Measurements from ENCODE around the gene HOXD9.

HOXD9 gene

GRCh38 chr2:176152350-176153181 is 30.0 kb downstream of the HOXD9 start:
- DNase-seq (ENCODE audit: low spot score), result no peak

DNA sequence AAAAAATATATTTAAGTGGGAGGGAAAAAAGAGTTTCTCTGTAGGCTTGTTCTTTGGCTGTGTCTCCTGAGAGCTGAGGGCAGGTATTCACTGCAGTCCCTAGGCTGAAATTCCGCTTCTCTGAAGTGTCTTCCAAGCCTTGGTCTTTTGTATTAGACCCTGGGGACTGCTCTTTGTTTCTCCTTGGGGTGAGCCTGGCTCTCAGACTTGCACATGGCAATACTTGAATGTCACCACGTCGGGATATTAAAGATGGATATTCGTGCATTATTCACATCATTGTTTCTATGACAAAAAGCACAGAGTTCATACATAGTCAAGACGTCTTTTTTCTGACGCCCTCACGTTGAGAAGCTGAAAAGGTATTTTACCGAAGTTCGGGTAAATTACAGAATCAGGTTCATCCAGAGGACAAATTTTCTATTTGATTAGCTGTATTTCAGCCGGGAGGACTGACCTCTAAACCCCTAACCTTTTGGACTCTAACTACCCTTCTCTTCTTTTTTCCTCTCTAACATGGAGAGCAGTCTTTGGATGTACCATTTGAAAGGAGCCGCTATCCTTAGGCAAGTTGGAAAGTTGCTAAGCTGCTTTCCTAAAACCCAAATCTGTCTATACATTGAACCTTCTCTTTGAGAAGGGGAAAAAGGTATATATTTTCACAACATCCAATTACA is 32.2 kb downstream of the HOXD9 start:
- no peak for DNase-seq (ENCODE audit: low spot score)

- DNase-seq (ENCODE audit: low spot score), result no peak
Measured at GRCh38 chr2:176155356-176156044, 33.0 kb downstream of the HOXD9 start.

DNA sequence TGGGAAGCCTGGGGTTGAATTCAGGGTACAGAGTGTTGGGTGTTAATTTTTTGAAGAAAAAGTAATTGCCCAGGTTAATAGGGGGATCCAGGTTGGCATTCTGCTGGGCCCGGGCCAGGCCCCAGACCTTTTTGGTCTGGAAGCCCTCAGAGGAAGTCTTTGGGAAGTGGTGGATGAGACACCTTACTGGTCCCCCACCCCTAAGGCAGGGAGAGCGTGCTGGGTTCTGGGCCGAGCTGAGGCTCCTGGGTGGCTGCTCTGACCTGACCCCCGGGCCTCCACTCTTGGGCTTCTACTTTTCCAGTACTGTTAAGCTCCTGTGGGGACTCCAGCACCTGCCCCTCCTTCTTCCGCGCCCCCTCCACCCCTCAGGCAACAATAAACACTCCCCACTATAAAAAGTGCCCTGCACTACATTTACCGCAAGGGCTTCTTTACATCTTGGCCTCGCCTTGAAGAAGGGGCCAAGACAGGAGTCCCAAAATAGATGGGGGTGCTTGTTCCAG is 33.8 kb downstream of the HOXD9 start:
- DNase-seq (ENCODE audit: low spot score), result no peak

DNA sequence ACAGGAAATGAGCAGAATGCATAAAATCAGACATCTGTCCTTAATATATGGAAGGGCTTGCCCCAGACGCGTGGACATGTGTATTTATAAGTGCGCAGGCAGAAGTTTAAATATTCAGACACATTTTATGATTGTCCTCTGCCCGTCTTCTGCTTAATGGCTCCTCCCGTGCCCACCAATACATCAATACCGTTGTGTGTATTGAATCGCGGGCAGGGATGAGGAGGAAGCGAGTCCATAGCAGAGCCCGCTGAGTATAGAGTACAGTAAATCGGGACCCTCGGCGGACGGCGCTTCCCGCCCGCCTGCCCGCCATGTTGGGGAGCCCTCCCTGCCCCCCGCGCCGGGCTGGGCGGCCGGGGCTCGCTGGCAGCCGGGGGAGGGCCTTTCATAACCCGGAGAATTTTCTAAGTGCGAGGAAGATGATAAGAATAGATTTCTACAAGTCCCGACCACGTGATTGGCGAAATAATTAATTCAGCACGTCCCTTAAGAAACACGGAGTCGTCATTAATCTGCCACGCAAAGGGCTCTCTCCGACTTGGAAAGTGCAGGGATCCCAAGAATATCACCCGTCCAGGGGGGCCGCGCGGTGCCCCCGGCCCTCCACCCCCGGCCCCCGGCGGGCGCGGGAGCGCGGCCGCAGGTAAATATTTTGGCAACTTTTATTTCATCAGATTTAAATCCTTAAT is 34.4 kb downstream of the HOXD9 start, which contains the start of gene HOXD3:
Gene HOXD3 (plus strand): TSS at position 501 of the 692 bp plus-strand sequence. CDS start 11,808 bp downstream, outside the sequence.
- no peak for DNase-seq (ENCODE audit: low spot score)

DNA sequence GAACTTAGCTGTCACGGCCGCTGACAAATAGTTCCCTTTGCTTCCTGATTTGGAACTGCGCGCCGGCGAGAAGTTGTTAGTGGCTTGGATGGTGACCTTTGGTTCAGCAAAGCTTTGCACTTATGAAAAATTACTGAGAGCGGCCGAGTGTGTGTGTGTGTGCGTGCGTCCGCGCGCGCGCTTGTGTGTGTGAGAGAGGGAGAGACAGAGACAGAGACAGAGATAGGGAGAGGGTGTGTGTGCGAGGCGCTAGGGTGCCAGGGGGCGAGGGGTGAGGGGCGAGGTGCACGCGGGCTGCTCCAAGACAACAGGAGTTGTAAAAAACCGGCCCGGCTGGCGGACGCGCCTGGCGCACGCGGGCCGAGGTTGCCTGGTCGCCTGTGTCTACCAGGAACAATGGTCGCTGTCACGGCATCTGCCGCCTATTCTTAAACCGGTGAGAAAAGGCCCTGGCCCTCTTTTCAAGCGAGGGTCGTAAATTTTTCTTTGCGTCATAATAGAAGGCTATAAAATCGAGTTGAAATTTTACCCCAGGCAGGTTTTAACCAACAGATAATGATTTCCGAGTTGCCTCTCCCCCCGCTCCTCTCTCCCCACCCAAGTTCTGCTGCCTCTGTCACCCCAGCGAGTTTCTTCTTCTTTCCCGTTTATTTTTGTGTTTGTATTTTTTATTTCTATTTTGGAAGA is 35.1 kb downstream of the HOXD9 start:
- DNase-seq (ENCODE audit: low spot score), result no peak

- DNase-seq (ENCODE audit: low spot score), result no peak
Measured at GRCh38 chr2:176158186-176158591, 35.7 kb downstream of the HOXD9 start.

DNA sequence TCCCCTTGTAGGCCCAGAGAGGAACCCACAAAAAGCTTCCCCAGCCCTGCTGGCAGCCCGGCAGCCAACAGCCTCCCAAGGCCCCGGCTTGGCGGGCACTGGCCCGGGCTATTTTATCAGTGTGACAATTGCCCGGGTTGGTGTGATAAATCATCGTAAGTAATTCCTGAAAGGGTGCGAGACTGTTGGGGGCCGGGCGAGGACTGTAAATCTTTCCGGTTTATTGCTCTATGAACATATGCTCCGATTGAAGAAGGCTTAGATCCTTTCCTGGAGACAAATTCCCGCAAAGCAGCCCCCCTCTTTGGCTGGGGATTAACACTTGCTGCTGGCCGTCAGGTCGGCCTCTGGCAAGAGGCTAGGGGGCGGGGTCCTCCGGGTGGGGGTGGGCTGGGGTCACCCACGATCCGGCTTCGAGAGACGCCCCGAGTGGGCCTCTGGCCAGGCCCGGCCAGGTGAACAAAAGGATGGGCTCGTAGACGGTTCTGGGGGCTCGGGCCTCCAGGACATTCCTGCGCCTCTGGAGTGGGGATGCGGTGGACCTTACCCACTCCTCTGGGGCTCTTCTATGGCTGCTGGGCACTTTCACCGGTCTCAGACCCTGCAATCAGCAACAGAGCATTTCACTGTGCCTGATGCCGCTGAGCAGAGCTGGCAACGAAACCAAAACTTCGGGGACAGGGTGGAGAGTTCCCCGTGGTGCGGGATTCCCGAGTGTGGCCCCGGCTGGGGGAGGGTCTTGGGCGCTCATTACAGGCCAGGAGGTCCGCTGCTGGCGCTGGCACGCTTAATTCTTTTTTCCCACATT is 36.5 kb downstream of the HOXD9 start:
- DNase-seq (ENCODE audit: low spot score), result no peak

DNA sequence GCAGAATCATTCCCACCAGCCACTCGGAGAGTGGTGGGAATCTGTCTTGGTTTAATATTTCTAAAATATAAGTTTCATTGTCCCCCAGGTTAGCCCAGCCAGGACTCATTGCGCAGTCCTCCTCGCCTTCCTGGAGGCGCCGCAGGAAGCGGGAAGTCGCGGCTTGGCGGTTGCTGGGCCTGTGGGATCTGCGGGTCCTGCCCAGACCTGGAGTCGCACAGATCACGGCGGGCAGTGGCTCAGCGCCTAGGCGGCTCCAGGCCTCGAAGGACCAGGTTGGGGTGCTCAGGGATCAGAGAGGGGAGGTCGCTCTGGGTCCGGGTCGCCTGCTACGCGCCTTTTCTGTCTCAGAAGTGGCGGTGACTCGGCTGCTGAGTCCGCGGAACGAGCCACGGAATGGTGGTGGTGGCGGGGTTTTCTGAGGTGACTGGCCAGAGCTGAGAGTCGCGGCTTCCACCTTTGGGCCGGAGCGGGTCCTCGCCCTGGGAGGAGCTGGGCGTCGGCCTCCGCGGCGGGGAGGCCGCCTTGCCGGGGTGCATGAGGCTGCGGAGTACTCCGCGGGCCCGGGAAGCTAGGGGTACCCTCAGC is 37.2 kb downstream of the HOXD9 start:
- DNase-seq (ENCODE audit: low spot score), result no peak

- DNase-seq (ENCODE audit: low spot score), result no peak
Measured at GRCh38 chr2:176160251-176160985, 37.9 kb downstream of the HOXD9 start.

DNA sequence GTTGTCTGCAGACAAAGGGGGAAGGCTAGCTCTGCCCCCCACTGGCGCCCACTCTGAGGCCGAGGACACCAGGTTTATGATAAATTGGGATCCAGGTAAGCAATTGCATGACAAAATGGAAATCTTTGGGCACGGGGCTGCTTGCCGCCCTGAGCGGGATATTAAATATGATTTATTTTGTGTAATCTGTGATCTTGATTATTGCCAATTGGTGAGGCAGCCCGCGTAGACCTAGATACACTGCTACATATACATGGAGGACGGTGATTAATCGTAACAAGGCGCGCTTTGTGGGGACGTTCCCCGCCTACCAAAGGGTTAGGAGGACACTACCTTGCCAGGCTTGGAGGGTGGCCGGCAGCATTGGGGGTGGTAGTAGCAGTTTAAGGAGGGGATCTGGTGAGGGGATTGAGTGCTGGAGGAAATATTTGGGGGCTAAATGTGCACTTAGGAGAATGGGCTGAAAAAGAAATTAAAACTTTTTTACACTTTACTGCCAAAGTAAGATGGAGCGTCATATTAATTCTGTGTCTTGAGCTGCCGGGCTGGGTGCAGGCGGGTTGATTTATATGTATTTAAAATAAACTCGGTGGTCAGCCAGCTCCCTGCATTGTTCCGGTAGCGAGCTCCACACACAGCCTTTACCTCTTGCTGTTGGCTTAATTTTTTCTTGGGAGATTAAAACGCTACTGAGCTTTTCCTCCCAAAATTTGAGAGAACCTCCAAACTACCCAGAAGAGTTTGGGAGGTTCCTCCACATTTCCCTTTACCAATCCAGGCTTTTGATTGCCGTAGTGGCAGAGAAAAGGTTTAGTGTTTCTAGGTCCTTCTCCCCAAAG is 38.7 kb downstream of the HOXD9 start:
- no peak for DNase-seq (ENCODE audit: low spot score)

DNA sequence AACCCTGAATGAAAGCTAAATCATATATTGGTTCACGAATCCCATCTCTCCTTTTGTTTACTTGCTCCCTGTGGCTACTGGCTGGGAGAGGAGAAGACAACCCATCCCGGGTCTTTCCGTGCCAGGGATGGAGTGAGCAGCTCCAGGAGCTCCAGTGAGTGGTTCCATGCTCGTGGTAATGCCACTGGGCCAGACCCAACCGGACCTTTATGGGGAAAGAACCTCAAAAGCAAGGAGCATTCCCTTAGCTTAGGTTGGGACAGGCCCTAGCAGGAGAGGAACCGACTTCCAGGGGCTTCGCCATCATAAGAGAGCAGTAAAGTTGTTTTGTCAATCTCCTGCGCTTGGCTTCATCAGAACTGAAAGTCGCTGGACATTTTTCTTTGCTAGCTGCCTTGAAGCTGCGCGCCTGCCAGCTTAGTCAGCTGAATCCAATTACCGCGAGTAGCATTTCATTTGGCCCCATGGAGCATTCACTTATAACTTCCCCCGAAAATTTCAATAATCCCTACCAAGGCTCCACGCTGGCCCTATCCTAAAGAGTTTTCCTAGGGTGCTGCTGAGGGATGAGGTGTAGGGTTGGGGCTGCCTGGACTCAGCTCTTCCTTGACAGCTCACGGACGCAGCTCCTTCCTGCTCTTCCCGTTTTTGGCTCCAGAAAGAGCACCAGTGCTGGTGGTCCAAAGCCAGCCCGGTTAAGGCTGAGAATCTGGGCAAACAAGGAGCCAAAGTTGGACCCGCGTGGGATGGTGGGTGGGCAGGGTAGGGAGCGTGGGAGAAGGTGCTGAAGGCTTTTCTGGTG is 39.5 kb downstream of the HOXD9 start:
- no peak for DNase-seq (ENCODE audit: low spot score)

- no peak for DNase-seq (ENCODE audit: low spot score)
Measured at GRCh38 chr2:176162911-176163671, 40.6 kb downstream of the HOXD9 start.

DNA sequence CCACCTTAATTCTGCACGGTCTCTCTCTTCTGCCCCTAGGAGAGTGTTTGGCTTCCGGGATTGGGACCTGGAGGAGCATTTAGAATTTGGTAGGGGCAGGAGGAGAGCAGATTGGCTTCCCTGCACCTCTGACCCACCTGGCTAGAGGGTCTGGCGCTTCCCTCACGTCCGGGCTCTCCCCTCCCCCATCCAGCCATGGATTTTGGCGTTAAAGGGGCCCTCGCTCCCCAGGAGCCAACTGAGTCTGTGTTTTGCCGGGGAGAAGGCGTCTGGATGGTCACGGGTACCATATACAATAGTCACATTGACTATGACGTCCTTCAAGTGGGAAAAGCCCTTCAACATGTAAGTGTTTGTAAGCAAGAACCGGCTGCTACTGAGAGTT is 41.1 kb downstream of the HOXD9 start:
- no peak for DNase-seq (ENCODE audit: low spot score)

- no peak for DNase-seq (ENCODE audit: low spot score)
Measured at GRCh38 chr2:176164201-176164600, 41.7 kb downstream of the HOXD9 start.

- DNase-seq (ENCODE audit: low spot score), result no peak
Measured at GRCh38 chr2:176164611-176165369, 42.3 kb downstream of the HOXD9 start.
